Amniotic stem cell (primary cell): ENCODE measurements around the gene DDX11.
"Not testable (repeated sequence)": the region's sequence is repeated elsewhere in the genome, so short reads cannot be mapped to it uniquely, and the experiment has no call there.

Experiments
- DNase-seq: peaks from one replicate; lab custom pipeline; 2025; lab: John Stamatoyannopoulos, UW

DDX11 gene

GRCh38 chr12:31067656-31068055 is 6.0 kb upstream of the DDX11 start:
- not testable (repeated sequence) for DNase-seq

- DNase-seq: not testable (repeated sequence)
Measured at GRCh38 chr12:31070971-31071740, 2.5 kb upstream of the DDX11 start.

- DNase-seq: not testable (repeated sequence)
Measured at GRCh38 chr12:31072962-31073361, 698 bp upstream of the DDX11 start.

GRCh38 chr12:31074333-31074874 is 744 bp downstream of the DDX11 start:
- not testable (repeated sequence) for DNase-seq

- not testable (repeated sequence) for DNase-seq
Measured at GRCh38 chr12:31076150-31076549, 2.5 kb downstream of the DDX11 start.

- DNase-seq: not testable (repeated sequence)
Measured at GRCh38 chr12:31077095-31077494, 3.4 kb downstream of the DDX11 start.

- DNase-seq: not testable (repeated sequence)
Measured at GRCh38 chr12:31077998-31078397, 4.3 kb downstream of the DDX11 start.

GRCh38 chr12:31079421-31079820 is 5.8 kb downstream of the DDX11 start:
- DNase-seq: not testable (repeated sequence)

- not testable (repeated sequence) for DNase-seq
Measured at GRCh38 chr12:31080221-31080620, 6.6 kb downstream of the DDX11 start.

- not testable (repeated sequence) for DNase-seq
Measured at GRCh38 chr12:31081274-31081673, 7.6 kb downstream of the DDX11 start.

GRCh38 chr12:31084241-31084640 is 10.6 kb downstream of the DDX11 start:
- DNase-seq: not testable (repeated sequence)

- DNase-seq: not testable (repeated sequence)
Measured at GRCh38 chr12:31086032-31086431, 12.4 kb downstream of the DDX11 start.

GRCh38 chr12:31087486-31087885 is 13.8 kb downstream of the DDX11 start:
- not testable (repeated sequence) for DNase-seq

- DNase-seq: not testable (repeated sequence)
Measured at GRCh38 chr12:31087956-31088355, 14.3 kb downstream of the DDX11 start.

GRCh38 chr12:31089072-31089471 is 15.4 kb downstream of the DDX11 start:
- DNase-seq: no peak

- DNase-seq: not testable (repeated sequence)
Measured at GRCh38 chr12:31091629-31092028, 18.0 kb downstream of the DDX11 start.

- not testable (repeated sequence) for DNase-seq
Measured at GRCh38 chr12:31092718-31093117, 19.1 kb downstream of the DDX11 start.

GRCh38 chr12:31095080-31095860 is 21.6 kb downstream of the DDX11 start:
- not testable (repeated sequence) for DNase-seq

GRCh38 chr12:31096251-31097065 is 22.8 kb downstream of the DDX11 start:
- DNase-seq: not testable (repeated sequence)

- DNase-seq: not testable (repeated sequence)
Measured at GRCh38 chr12:31097819-31098218, 24.2 kb downstream of the DDX11 start.

GRCh38 chr12:31098363-31098762 is 24.7 kb downstream of the DDX11 start:
- not testable (repeated sequence) for DNase-seq

- not testable (repeated sequence) for DNase-seq
Measured at GRCh38 chr12:31098771-31099170, 25.1 kb downstream of the DDX11 start.
